HG02610 (cell line): Measurements from ENCODE around the gene ZFYVE28.

Experiments
- ATAC-seq: cut with Tn5 transposase; IDR thresholded peaks from one replicate; pipeline ENCODE4 v1.9.1; 2021; ENCODE audit warnings: mild to moderate bottlenecking, moderate library complexity; ENCODE audit not compliant: unreplicated experiment

The ZFYVE28 gene

GRCh38 chr4:2291705-2292645 lies 126.5 kb downstream of the ZFYVE28 start:
- no peak for ATAC-seq

GRCh38 chr4:2290974-2291704 lies 127.3 kb downstream of the ZFYVE28 start:
- no peak for ATAC-seq

- ATAC-seq: no peak
These were observed 128.0 kb downstream of the ZFYVE28 start for GRCh38 chr4:2290488-2290887.

- ATAC-seq: no peak
These were observed 128.5 kb downstream of the ZFYVE28 start for GRCh38 chr4:2289955-2290333.

- no peak for ATAC-seq
These were observed 129.0 kb downstream of the ZFYVE28 start for GRCh38 chr4:2289311-2289954.

GRCh38 chr4:2288051-2288541 lies 130.3 kb downstream of the ZFYVE28 start:
- no peak for ATAC-seq

- no peak for ATAC-seq
These were observed 130.9 kb downstream of the ZFYVE28 start for GRCh38 chr4:2287594-2287915.

GRCh38 chr4:2286904-2287593 lies 131.4 kb downstream of the ZFYVE28 start:
- no peak for ATAC-seq

- ATAC-seq: no peak
These were observed 132.6 kb downstream of the ZFYVE28 start for GRCh38 chr4:2285613-2286381.

GRCh38 chr4:2284934-2285612 lies 133.4 kb downstream of the ZFYVE28 start:
- ATAC-seq: no peak

GRCh38 chr4:2284161-2284933 lies 134.1 kb downstream of the ZFYVE28 start:
- ATAC-seq: no peak

GRCh38 chr4:2283199-2283711 lies 135.2 kb downstream of the ZFYVE28 start:
- no peak for ATAC-seq

GRCh38 chr4:2281575-2282343 lies 136.7 kb downstream of the ZFYVE28 start:
- peak; percentile 62 for ATAC-seq

- ATAC-seq: no peak
These were observed 137.7 kb downstream of the ZFYVE28 start for GRCh38 chr4:2280531-2281300.

GRCh38 chr4:2277956-2278355 lies 140.5 kb downstream of the ZFYVE28 start:
- no peak for ATAC-seq

- no peak for ATAC-seq
These were observed 141.7 kb downstream of the ZFYVE28 start for GRCh38 chr4:2276581-2277325.
